ENCODE data around the gene SEC23IP. TPM values are rescaled to one million over a fixed set of nuclear protein-coding genes. Genes with fewer than 3 reads are reported as not detected.
A peak's percentile ranks its signal among the peaks of the same experiment; 100 is the strongest.
"Not testable (repeated sequence)": the region's sequence is repeated elsewhere in the genome, so short reads cannot be mapped to it uniquely, and the experiment has no call there.

Gene SEC23IP
- total RNA-seq, 1 donor from 2014 or later, result 25.3 TPM

- DNase-seq, result not testable (repeated sequence)
Observed at GRCh38 chr10:119883901-119884611, 8.5 kb upstream of the SEC23IP start.

GRCh38 chr10:119886070-119886469 is 6.5 kb upstream of the SEC23IP start:
- not testable (repeated sequence) for DNase-seq

- not testable (repeated sequence) for DNase-seq
Observed at GRCh38 chr10:119888715-119889114, 3.8 kb upstream of the SEC23IP start.

- not testable (repeated sequence) for DNase-seq
Observed at GRCh38 chr10:119889201-119889600, 3.3 kb upstream of the SEC23IP start.

GRCh38 chr10:119890307-119890706 is 2.2 kb upstream of the SEC23IP start:
- DNase-seq, result not testable (repeated sequence)

- DNase-seq, result not testable (repeated sequence)
Observed at GRCh38 chr10:119891849-119892187, 712 bp upstream of the SEC23IP start.

GRCh38 chr10:119893074-119893473 is 544 bp downstream of the SEC23IP start:
- DNase-seq, result no peak

- DNase-seq, result no peak
Observed at GRCh38 chr10:119893845-119894427, 1.4 kb downstream of the SEC23IP start.

GRCh38 chr10:119896061-119896655 is 3.6 kb downstream of the SEC23IP start:
- no peak for DNase-seq

GRCh38 chr10:119896937-119897770 is 4.6 kb downstream of the SEC23IP start:
- DNase-seq, result peak; percentile 30

GRCh38 chr10:119898577-119898976 is 6.0 kb downstream of the SEC23IP start:
- DNase-seq, result no peak

- no peak for DNase-seq
Observed at GRCh38 chr10:119903946-119904666, 11.6 kb downstream of the SEC23IP start.

- DNase-seq, result not testable (repeated sequence)
Observed at GRCh38 chr10:119907695-119908094, 15.2 kb downstream of the SEC23IP start.

GRCh38 chr10:119908166-119908565 is 15.6 kb downstream of the SEC23IP start:
- DNase-seq, result no peak

- DNase-seq, result no peak
Observed at GRCh38 chr10:119910689-119911088, 18.2 kb downstream of the SEC23IP start.

- DNase-seq, result no peak
Observed at GRCh38 chr10:119917777-119918176, 25.2 kb downstream of the SEC23IP start.

- no peak for DNase-seq
Observed at GRCh38 chr10:119919271-119919670, 26.7 kb downstream of the SEC23IP start.

GRCh38 chr10:119919826-119920225 is 27.3 kb downstream of the SEC23IP start:
- DNase-seq, result no peak

GRCh38 chr10:119928411-119928810 is 35.9 kb downstream of the SEC23IP start:
- no peak for DNase-seq

GRCh38 chr10:119931871-119932270 is 39.3 kb downstream of the SEC23IP start:
- no peak for DNase-seq

- no peak for DNase-seq
Observed at GRCh38 chr10:119932631-119933030, 40.1 kb downstream of the SEC23IP start.

GRCh38 chr10:119933179-119933578 is 40.6 kb downstream of the SEC23IP start:
- DNase-seq, result peak; percentile 55

All from tongue (tissue), 2 donors.